ENCODE results near the gene ZBBX.
A peak's percentile ranks its signal among the peaks of the same experiment; 100 is the strongest.

The ZBBX gene

GRCh38 chr3:167305340-167305890 is 74.7 kb downstream of the ZBBX start:
- no peak for DNase-seq (ENCODE audit: low spot score)

- no peak for DNase-seq (ENCODE audit: low spot score)
These were observed 76.0 kb downstream of the ZBBX start for GRCh38 chr3:167304077-167304476.

- DNase-seq (ENCODE audit: low spot score): no peak
These were observed 77.4 kb downstream of the ZBBX start for GRCh38 chr3:167302678-167303077.

GRCh38 chr3:167300207-167300606 is 79.9 kb downstream of the ZBBX start:
- no peak for DNase-seq (ENCODE audit: low spot score)

- DNase-seq (ENCODE audit: low spot score): no peak
These were observed 90.7 kb downstream of the ZBBX start for GRCh38 chr3:167289435-167289834.

GRCh38 chr3:167288737-167289136 is 91.4 kb downstream of the ZBBX start:
- DNase-seq (ENCODE audit: low spot score): no peak

- no peak for DNase-seq (ENCODE audit: low spot score)
These were observed 92.8 kb downstream of the ZBBX start for GRCh38 chr3:167287308-167287707.

GRCh38 chr3:167274141-167274874 is 105.8 kb downstream of the ZBBX start:
- DNase-seq (ENCODE audit: low spot score): no peak

- DNase-seq (ENCODE audit: low spot score): no peak
These were observed 127.1 kb downstream of the ZBBX start for GRCh38 chr3:167253037-167253436.

- no peak for DNase-seq (ENCODE audit: low spot score)
These were observed 128.4 kb downstream of the ZBBX start for GRCh38 chr3:167251678-167252077.

- DNase-seq (ENCODE audit: low spot score): peak; percentile 63
These were observed 133.8 kb downstream of the ZBBX start for GRCh38 chr3:167246252-167246651.

GRCh38 chr3:167241048-167241845 is 138.8 kb downstream of the ZBBX start:
- DNase-seq (ENCODE audit: low spot score): peak; percentile 21

GRCh38 chr3:167228135-167228534 is 152.0 kb downstream of the ZBBX start:
- no peak for DNase-seq (ENCODE audit: low spot score)

GRCh38 chr3:167225821-167226220 is 154.3 kb downstream of the ZBBX start:
- DNase-seq (ENCODE audit: low spot score): no peak

GRCh38 chr3:167209011-167209410 is 171.1 kb downstream of the ZBBX start:
- DNase-seq (ENCODE audit: low spot score): no peak

GRCh38 chr3:167203062-167203461 is 177.0 kb downstream of the ZBBX start:
- no peak for DNase-seq (ENCODE audit: low spot score)

GRCh38 chr3:167198949-167199600 is 181.0 kb downstream of the ZBBX start:
- DNase-seq (ENCODE audit: low spot score): no peak
